CD8-positive, alpha-beta memory T cell (primary cell): ENCODE data around the gene FGF4. TPM values are rescaled to one million over a fixed set of nuclear protein-coding genes. Genes with fewer than 3 reads are reported as not detected.

Experiments used
- CTCF ChIA-PET: fragments of 350-600 bp; sonication (Branson Sonifier 250); formaldehyde crosslinking; loops from one replicate; lab custom pipeline; 2021; ENCODE audit warnings: antibody characterized with exemption; lab: Charles Lee
- POLR2A ChIA-PET: fragments of 350-600 bp; sonication (Branson Sonifier 250); formaldehyde crosslinking; loops from one replicate; lab custom pipeline; 2021; ENCODE audit warnings: antibody characterized with exemption; lab: Charles Lee
- DNase-seq, 5 donors: peaks; one replicate each; pipeline versions ENCODE4 v3.0.0 to v3.0.0-alpha.2; 2020 to 2022; ENCODE audit warnings: mixed read lengths in 1 of 5
- H3K27ac ChIP-seq: one replicate; pipeline ENCODE4 v1.7.0; 2013; ENCODE audit warnings: low read depth, mild to moderate bottlenecking, low read length, moderate library complexity
- H3K27me3 ChIP-seq: 2 replicates; pipeline ENCODE4 v1.7.0; 2013; ENCODE audit warnings: low read length, mild to moderate bottlenecking; ENCODE audit not compliant: insufficient read depth, poor library complexity, severe bottlenecking
- H3K36me3 ChIP-seq: 2 replicates; pipeline ENCODE4 v1.7.0; 2013; ENCODE audit warnings: mild to moderate bottlenecking, low read length, moderate library complexity; ENCODE audit not compliant: insufficient read depth
- H3K4me1 ChIP-seq: 2 replicates; pipeline ENCODE4 v1.7.0; 2013; ENCODE audit warnings: mild to moderate bottlenecking, low read length, moderate library complexity; ENCODE audit not compliant: insufficient read depth
- H3K4me3 ChIP-seq: 2 replicates; pipeline ENCODE4 v1.7.0; 2013; ENCODE audit warnings: mild to moderate bottlenecking, low read length
- H3K9me3 ChIP-seq: 2 replicates; pipeline ENCODE4 v1.7.0; 2013; ENCODE audit warnings: mild to moderate bottlenecking, low read length
- H3K27ac Mint-ChIP-seq, 8 donors: one replicate each; pipeline ENCODE4 v1.8.0; 2020 to 2021; ENCODE audit warnings: mixed read lengths in 8 of 8, mild to moderate bottlenecking in 6 of 8, inconsistent platforms in 3 of 8, moderate library complexity in 3 of 8
- H3K27me3 Mint-ChIP-seq, 2 donors: one replicate each; pipeline ENCODE4 v1.8.0; 2020 to 2021; ENCODE audit warnings: mixed read lengths in 2 of 2, mild to moderate bottlenecking in 1 of 2, moderate library complexity in 1 of 2
- H3K36me3 Mint-ChIP-seq, 3 donors: one replicate each; pipeline ENCODE4 v1.8.0; 2020 to 2021; ENCODE audit warnings: mixed read lengths in 3 of 3, inconsistent platforms in 1 of 3, mild to moderate bottlenecking in 1 of 3
- H3K4me1 Mint-ChIP-seq, 3 donors: one replicate each; pipeline ENCODE4 v1.8.0; 2020 to 2021; ENCODE audit warnings: mixed read lengths in 3 of 3, inconsistent platforms in 1 of 3, mild to moderate bottlenecking in 1 of 3
- H3K4me3 Mint-ChIP-seq, 7 donors: one replicate each; pipeline ENCODE4 v1.8.0; 2020 to 2021; ENCODE audit warnings: mixed read lengths in 7 of 7, mild to moderate bottlenecking in 6 of 7, moderate library complexity in 4 of 7, inconsistent platforms in 2 of 7
- H3K9me3 Mint-ChIP-seq, 5 donors: one replicate each; pipeline ENCODE4 v1.8.0; 2020 to 2022; ENCODE audit warnings: mixed read lengths in 5 of 5, mild to moderate bottlenecking in 3 of 5, moderate library complexity in 2 of 5, inconsistent platforms in 1 of 5
- polyA plus RNA-seq: library from polyadenylated mRNA; unstranded; fragments of 300-500 nt; fragmentation: Illumina TruSeq; gene quantifications from one replicate; pipeline ENCODE4 v1.2.3, GENCODE V29; 2021
- total RNA-seq, 2 experiments: library from RNA; stranded (reverse); gene quantifications; one replicate each; pipeline ENCODE4 v1.2.3, GENCODE V29; 2021

The FGF4 gene, protein sequence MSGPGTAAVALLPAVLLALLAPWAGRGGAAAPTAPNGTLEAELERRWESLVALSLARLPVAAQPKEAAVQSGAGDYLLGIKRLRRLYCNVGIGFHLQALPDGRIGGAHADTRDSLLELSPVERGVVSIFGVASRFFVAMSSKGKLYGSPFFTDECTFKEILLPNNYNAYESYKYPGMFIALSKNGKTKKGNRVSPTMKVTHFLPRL
- total RNA-seq (not detected), polyA plus RNA-seq (not detected)

GRCh38 chr11:69775163-69775755 is at the start of gene FGF4:
Gene FGF4, minus strand, starts transcription at chr11:69775341. Its CDS starts 257 bp downstream, at chr11:69775084.
- Histone ChIP-seq H3K36me3 (no peaks in the 10 kb centered on the region), H3K4me1 (no peaks in the 10 kb centered on the region), H3K27me3 (no peaks in the 10 kb centered on the region), H3K9me3 (no peaks in the 10 kb centered on the region), H3K27ac (no peak within 1 kb of the TSS), H3K4me3 (no peak within 1 kb of the TSS)
- POLR2A ChIA-PET: no interaction called here
- no peak within 1 kb of the TSS for H3K27ac Mint-ChIP-seq
- no peak for DNase-seq
- no peaks in the 10 kb centered on the region for H3K36me3 Mint-ChIP-seq
- CTCF ChIA-PET: no interaction called here
- no peaks in the 10 kb centered on the region for H3K4me1 Mint-ChIP-seq
- no peak within 1 kb of the TSS for H3K4me3 Mint-ChIP-seq
- peaks cover 5 to 37% of the 10 kb centered on the region in 2 donors for H3K27me3 Mint-ChIP-seq
- no peaks in the 10 kb centered on the region for H3K9me3 Mint-ChIP-seq

- Mint-ChIP-seq H3K9me3 (no peaks in the 10 kb centered on the region), H3K27me3 (peaks cover 16 to 34% of the 10 kb centered on the region in 2 donors), H3K4me1 (no peaks in the 10 kb centered on the region), H3K36me3 (no peaks in the 10 kb centered on the region), H3K4me3 (no peak overlapping the region), H3K27ac (no peak overlapping the region)
- no peak overlapping the region for H3K27ac ChIP-seq
- H3K9me3 ChIP-seq: no peaks in the 10 kb centered on the region
- POLR2A ChIA-PET: no interaction called here
- no peaks in the 10 kb centered on the region for H3K4me1 ChIP-seq
- DNase-seq: no peak
- peaks cover 6% of the 10 kb centered on the region for H3K27me3 ChIP-seq
- H3K36me3 ChIP-seq: no peaks in the 10 kb centered on the region
- CTCF ChIA-PET: no interaction called here
- H3K4me3 ChIP-seq: no peak overlapping the region
Measured at GRCh38 chr11:69823641-69824265, 48.6 kb upstream of the FGF4 start.

DNA sequence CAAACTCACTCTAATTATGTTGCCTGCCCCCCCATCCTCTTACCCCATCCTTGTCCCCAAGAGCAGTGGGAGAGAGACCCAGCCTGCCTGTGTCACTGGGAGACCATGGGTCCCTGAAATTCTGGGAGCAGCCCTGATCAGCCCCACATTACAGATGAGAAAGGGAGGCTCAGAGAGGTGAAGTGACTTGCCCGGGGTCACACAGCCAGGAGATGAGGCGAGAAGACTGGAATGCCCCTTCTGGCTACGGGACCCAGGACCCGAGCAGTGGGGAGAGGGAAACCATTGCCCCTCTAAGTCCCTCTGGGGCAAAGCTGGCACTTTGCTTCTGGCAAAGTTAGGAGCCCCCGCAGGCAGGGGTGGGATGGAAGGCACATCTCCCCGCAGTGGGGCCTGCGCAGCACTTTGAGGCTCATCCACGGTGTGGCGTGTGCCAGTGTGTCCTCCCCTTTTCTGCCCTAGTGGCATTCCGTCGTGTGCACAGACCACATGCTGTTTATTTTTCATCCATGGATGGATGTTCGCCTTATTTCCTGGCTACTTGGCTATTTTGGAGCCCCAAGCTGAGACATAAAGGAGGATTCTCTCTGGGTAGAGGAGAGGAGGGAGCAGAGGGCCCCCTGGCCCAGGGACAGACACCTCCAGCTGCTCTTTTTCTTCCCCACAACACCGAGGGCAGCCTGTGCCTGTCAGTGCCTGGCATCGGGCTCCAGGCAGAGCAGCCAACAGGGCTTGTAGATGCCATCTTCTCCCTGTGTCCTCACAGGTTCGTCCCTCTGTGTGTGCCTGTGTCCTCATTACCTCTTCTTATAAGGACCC is 47.7 kb upstream of the FGF4 start:
- no peak overlapping the region for H3K27ac Mint-ChIP-seq
- no peaks in the 10 kb centered on the region for H3K9me3 Mint-ChIP-seq
- Histone ChIP-seq H3K27me3 (peaks cover 6% of the 10 kb centered on the region), H3K9me3 (no peaks in the 10 kb centered on the region), H3K36me3 (no peaks in the 10 kb centered on the region), H3K4me3 (no peak overlapping the region), H3K4me1 (no peaks in the 10 kb centered on the region), H3K27ac (no peak overlapping the region)
- no peak for DNase-seq
- no peaks in the 10 kb centered on the region for H3K4me1 Mint-ChIP-seq
- CTCF ChIA-PET: no interaction called here
- POLR2A ChIA-PET: no interaction called here
- peaks cover 14 to 34% of the 10 kb centered on the region in 2 donors for H3K27me3 Mint-ChIP-seq
- no peaks in the 10 kb centered on the region for H3K36me3 Mint-ChIP-seq
- no peak overlapping the region for H3K4me3 Mint-ChIP-seq

DNA sequence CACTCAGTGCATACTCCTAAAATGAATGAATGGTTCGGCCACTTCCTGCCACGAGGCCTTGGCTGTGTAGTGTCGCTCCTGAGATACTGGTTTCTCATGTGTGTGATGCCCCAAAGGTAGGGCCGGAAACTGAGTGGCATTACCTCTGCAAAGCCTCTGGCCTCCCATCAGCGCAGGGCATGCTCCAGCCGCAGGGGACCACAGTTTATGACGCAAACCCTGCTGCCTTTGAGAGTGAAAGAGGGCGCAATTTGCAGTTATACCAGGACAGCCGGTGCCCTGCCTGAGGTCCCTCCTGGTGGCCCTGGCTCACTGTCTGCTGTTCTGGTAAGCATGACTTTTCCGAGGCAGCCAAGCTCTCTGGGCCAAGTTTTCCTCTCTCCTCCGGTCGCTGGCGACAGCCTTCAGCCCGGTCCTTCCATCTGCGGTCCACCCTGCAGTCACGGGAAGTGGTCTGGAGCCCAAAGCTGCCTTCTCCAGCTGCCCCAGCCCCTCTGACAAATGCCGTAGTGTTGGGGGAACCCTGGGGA is 46.4 kb upstream of the FGF4 start:
- no peaks in the 10 kb centered on the region for H3K9me3 ChIP-seq
- no peaks in the 10 kb centered on the region for H3K36me3 Mint-ChIP-seq
- ChIA-PET CTCF (no interaction called here), POLR2A (no interaction called here)
- peaks cover 6% of the 10 kb centered on the region for H3K27me3 ChIP-seq
- no peaks in the 10 kb centered on the region for H3K9me3 Mint-ChIP-seq
- no peak overlapping the region for H3K4me3 ChIP-seq
- DNase-seq: no peak
- no peaks in the 10 kb centered on the region for H3K4me1 ChIP-seq
- peaks cover 14 to 37% of the 10 kb centered on the region in 2 donors for H3K27me3 Mint-ChIP-seq
- H3K27ac ChIP-seq: no peak overlapping the region
- no peak overlapping the region for H3K27ac Mint-ChIP-seq
- no peaks in the 10 kb centered on the region for H3K4me1 Mint-ChIP-seq
- H3K4me3 Mint-ChIP-seq: no peak overlapping the region
- no peaks in the 10 kb centered on the region for H3K36me3 ChIP-seq

GRCh38 chr11:69820441-69820840 is 45.3 kb upstream of the FGF4 start:
- Histone ChIP-seq H3K36me3 (no peaks in the 10 kb centered on the region), H3K27me3 (peaks cover 6% of the 10 kb centered on the region), H3K4me1 (no peaks in the 10 kb centered on the region), H3K27ac (no peak overlapping the region), H3K9me3 (no peaks in the 10 kb centered on the region), H3K4me3 (no peak overlapping the region)
- Mint-ChIP-seq H3K4me1 (no peaks in the 10 kb centered on the region), H3K27me3 (peaks cover 21 to 43% of the 10 kb centered on the region in 2 donors), H3K9me3 (no peaks in the 10 kb centered on the region), H3K4me3 (no peak overlapping the region), H3K27ac (no peak overlapping the region), H3K36me3 (no peaks in the 10 kb centered on the region)
- POLR2A ChIA-PET: no interaction called here
- no peak for DNase-seq
- CTCF ChIA-PET: no interaction called here

GRCh38 chr11:69819541-69820070 is 44.5 kb upstream of the FGF4 start:
- Histone ChIP-seq H3K4me3 (no peak overlapping the region), H3K27ac (no peak overlapping the region), H3K4me1 (no peaks in the 10 kb centered on the region), H3K36me3 (no peaks in the 10 kb centered on the region), H3K27me3 (peaks cover 6% of the 10 kb centered on the region), H3K9me3 (no peaks in the 10 kb centered on the region)
- no peak for DNase-seq
- Mint-ChIP-seq H3K9me3 (no peaks in the 10 kb centered on the region), H3K27ac (no peak overlapping the region), H3K36me3 (no peaks in the 10 kb centered on the region), H3K4me3 (no peak overlapping the region), H3K27me3 (peaks cover 22 to 44% of the 10 kb centered on the region in 2 donors), H3K4me1 (no peaks in the 10 kb centered on the region)
- ChIA-PET CTCF (no interaction called here), POLR2A (no interaction called here)

- ChIA-PET CTCF (no interaction called here), POLR2A (no interaction called here)
- Histone ChIP-seq H3K27me3 (peaks cover 6% of the 10 kb centered on the region), H3K9me3 (no peaks in the 10 kb centered on the region), H3K4me3 (no peak within 1 kb of the TSS), H3K36me3 (no peaks in the 10 kb centered on the region), H3K27ac (no peak within 1 kb of the TSS), H3K4me1 (no peaks in the 10 kb centered on the region)
- peaks cover 23 to 43% of the 10 kb centered on the region in 2 donors for H3K27me3 Mint-ChIP-seq
- no peak within 1 kb of the TSS for H3K27ac Mint-ChIP-seq
- DNase-seq: no peak
- H3K9me3 Mint-ChIP-seq: no peaks in the 10 kb centered on the region
- no peak within 1 kb of the TSS for H3K4me3 Mint-ChIP-seq
- H3K4me1 Mint-ChIP-seq: no peaks in the 10 kb centered on the region
- no peaks in the 10 kb centered on the region for H3K36me3 Mint-ChIP-seq
Measured at GRCh38 chr11:69818603-69819441, 43.7 kb upstream of the FGF4 start, which contains the start of gene FGF3. Gene FGF3, minus strand, starts transcription at chr11:69819416. Its CDS starts 483 bp downstream, at chr11:69818933.
